ENCODE measurements around the gene CST11. TPM values are rescaled to one million over a fixed set of nuclear protein-coding genes. Genes with fewer than 3 reads are reported as not detected.
"Not testable (repeated sequence)": the region's sequence is repeated elsewhere in the genome, so short reads cannot be mapped to it uniquely, and the experiment has no call there.

Gene CST11
- total RNA-seq, 1 donor: not detected

DNA sequence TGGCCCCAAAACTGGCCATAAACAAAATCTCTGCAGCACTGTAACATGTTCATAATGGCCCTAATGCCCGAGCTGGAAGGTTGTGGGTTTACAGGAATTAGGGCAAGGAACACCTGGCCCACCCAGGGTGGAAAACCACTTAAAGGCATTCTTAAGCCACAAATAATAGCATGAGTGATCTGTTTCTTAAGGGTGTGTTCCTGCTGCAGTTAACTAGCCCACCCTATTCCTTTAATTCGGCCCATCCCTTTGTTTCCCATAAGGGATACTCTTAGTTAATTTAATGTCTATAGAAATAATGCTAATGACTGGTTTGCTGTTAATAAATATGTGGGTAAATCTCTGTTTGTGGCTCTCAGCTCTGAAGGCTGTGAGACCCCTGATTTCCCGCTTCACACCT is 14.3 kb upstream of the CST11 start:
- H3K27me3 ChIP-seq (ENCODE audit: insufficient read depth, low read length); H3K9me3 ChIP-seq (ENCODE audit: low read depth, low read length); H3K4me1 ChIP-seq (ENCODE audit: insufficient read depth, low read length); H3K4me3 ChIP-seq (ENCODE audit: low read length): not testable (repeated sequence)

DNA sequence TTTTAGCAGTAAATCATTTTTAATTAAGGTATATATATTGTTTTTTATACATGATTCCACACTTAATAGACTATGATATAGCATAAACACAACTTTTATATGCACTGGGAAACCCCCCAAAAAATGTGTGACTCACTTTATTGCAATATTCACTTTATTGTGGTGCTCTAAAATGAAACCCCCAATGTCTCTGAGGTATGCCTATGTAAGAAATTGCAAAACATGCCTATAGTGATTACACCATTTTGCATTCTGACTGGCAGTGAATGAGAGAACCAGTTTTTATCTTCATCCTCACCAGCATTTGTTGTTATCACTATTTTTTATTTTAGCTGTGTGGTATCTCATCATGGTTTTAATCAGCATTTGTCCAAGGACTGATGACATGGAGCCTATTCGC is 8.5 kb upstream of the CST11 start:
- Histone ChIP-seq H3K4me3 (ENCODE audit: low read length) (no peak overlapping the region), H3K27me3 (ENCODE audit: insufficient read depth, low read length) (no peaks in the 10 kb centered on the region), H3K9me3 (ENCODE audit: low read depth, low read length) (no peaks in the 10 kb centered on the region), H3K4me1 (ENCODE audit: insufficient read depth, low read length) (peaks cover 9% of the 10 kb centered on the region)

- H3K9me3 ChIP-seq (ENCODE audit: low read depth, low read length): no peaks in the 10 kb centered on the region
- H3K4me3 ChIP-seq (ENCODE audit: low read length): no peak overlapping the region
- H3K27me3 ChIP-seq (ENCODE audit: insufficient read depth, low read length): no peaks in the 10 kb centered on the region
- H3K4me1 ChIP-seq (ENCODE audit: insufficient read depth, low read length): peaks cover 13% of the 10 kb centered on the region
Observed at GRCh38 chr20:23459461-23460150, 6.9 kb upstream of the CST11 start.

DNA sequence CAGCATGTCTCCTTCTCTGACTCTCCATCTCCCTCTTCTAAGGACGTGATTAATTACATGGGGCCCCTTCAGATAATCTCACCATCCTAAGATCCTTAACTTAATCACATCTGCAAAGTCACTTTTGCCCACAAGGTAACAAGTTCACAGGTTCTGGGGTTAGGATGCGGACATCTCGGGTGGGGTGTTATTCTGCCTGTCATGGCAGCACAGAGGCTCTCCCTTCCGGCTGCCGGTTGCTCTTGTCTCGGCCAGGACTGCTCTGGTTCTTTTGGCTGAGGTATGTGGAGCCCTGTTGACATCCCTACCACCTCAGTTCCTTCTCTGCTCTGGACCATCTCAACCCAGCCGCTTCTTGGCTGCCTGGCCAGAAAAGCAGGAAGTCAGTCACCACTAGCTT is 4.2 kb upstream of the CST11 start:
- Histone ChIP-seq H3K27me3 (ENCODE audit: insufficient read depth, low read length) (no peaks in the 10 kb centered on the region), H3K4me1 (ENCODE audit: insufficient read depth, low read length) (peaks cover 13% of the 10 kb centered on the region), H3K4me3 (ENCODE audit: low read length) (no peak overlapping the region), H3K9me3 (ENCODE audit: low read depth, low read length) (no peaks in the 10 kb centered on the region)

DNA sequence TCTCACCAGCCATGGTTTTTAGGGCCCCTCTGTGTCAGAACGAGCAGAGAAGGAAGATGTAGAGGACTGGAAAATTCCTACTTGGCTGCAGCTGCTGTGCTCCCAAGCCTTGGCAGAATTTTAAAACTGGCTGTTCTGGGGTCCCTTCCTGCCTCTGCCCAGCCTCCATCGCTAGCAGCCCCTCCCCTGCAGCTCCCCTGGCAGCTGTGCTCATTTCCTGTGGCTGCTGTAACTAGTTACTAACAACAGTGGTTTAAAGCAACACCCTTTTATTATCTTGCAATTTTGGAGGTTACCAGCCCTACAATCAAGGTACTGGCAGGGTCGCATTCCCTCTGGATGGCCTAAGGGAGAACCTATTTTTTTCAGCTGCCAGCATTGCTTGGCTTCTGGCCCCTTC is 3.7 kb upstream of the CST11 start:
- H3K27me3 ChIP-seq (ENCODE audit: insufficient read depth, low read length): no peaks in the 10 kb centered on the region
- H3K9me3 ChIP-seq (ENCODE audit: low read depth, low read length): no peaks in the 10 kb centered on the region
- H3K4me1 ChIP-seq (ENCODE audit: insufficient read depth, low read length): peaks cover 13% of the 10 kb centered on the region
- H3K4me3 ChIP-seq (ENCODE audit: low read length): no peak overlapping the region

- H3K4me3 ChIP-seq (ENCODE audit: low read length): no peak overlapping the region
- H3K27me3 ChIP-seq (ENCODE audit: insufficient read depth, low read length): no peaks in the 10 kb centered on the region
- peaks cover 13% of the 10 kb centered on the region for H3K4me1 ChIP-seq (ENCODE audit: insufficient read depth, low read length)
- H3K9me3 ChIP-seq (ENCODE audit: low read depth, low read length): no peaks in the 10 kb centered on the region
Observed at GRCh38 chr20:23455639-23456038, 3.0 kb upstream of the CST11 start.

DNA sequence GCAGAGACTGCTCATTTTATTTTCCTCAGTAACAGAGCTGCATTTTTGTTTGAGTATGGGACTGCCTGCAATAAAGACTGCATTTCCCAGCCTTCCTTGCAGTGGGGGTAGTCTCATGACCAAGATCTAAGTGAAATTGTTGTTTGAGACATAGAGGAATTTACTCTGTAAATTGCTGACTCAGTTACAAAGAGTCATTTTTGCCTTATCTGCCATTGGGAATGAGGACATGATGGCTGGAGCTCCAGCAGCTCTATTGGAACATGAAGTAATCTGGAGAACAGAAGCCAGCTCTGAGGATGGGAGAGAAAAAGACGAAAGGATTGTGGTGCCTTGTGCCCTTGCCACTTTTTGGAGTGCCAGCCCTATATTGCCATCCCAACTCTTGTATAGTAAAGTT is 2.1 kb upstream of the CST11 start:
- no peaks in the 10 kb centered on the region for H3K9me3 ChIP-seq (ENCODE audit: low read depth, low read length)
- H3K27me3 ChIP-seq (ENCODE audit: insufficient read depth, low read length): no peaks in the 10 kb centered on the region
- H3K4me1 ChIP-seq (ENCODE audit: insufficient read depth, low read length): peaks cover 13% of the 10 kb centered on the region
- H3K4me3 ChIP-seq (ENCODE audit: low read length): no peak overlapping the region

DNA sequence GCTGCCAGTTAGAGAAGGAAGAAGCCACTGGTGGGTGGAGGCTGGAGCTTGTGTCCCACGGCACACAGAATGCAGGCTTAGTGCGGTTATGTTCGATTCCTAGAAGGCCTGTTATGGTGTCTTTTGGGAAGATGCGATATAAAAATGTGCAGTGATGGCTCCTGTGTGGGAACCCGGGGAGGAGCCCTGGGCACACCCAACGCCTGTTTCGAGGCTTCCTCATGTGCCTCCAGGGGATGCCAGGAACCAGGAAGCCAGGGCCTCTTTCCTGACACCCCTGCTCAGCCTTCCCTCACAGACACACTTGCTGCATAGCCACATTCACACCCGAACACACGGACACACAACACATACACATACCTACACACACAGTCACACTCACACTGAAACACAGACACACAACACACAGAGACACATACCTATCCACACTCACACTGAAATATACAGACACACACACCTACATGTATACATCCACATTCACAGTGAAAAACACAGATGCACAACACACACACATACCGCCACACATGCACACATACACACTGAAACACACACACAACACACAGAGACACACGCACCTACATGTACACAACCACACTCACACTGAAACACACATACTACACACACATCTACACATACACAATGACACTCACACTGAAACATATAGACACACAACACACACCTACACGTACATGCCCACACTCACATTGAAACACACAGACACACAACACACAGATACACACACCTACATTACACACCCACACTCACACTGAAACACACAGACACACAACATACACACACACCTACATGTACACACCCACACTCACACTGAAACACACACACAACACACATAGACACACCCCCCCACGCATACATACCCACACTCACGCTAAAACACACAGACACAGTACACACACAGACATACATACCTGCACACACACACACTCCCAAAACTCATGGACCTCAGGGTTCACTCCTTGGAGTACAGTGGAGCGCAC is 1.2 kb upstream of the CST11 start:
- Histone ChIP-seq H3K4me1 (ENCODE audit: insufficient read depth, low read length) (peaks cover 13% of the 10 kb centered on the region), H3K27me3 (ENCODE audit: insufficient read depth, low read length) (no peaks in the 10 kb centered on the region), H3K9me3 (ENCODE audit: low read depth, low read length) (no peaks in the 10 kb centered on the region), H3K4me3 (ENCODE audit: low read length) (no peak overlapping the region)

DNA sequence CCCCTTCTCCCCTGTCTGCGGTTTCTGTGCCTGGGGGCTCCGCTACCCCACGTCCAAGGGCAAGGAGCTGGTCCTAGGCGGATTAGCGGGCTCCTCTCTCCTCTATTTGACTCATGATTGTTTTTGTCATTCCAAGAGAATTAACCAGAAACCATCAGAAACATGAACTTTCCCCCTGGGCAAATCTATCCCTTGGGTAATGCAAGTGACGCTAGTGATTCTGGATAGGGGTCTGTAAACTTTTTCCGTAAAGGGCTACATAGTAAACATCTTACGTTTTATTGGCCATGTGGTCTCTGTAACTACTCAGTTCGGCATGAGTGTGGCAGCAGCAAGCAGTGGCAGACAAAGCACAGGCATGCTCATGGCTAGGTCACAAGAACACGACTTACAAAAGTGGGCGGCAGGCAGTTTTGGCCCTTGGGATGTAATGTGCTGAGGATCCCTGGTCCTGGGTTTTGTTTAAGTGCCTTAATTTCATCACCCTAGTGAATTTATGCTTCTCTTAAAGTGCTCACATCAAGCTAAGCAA is 654 bp downstream of the CST11 start:
- Histone ChIP-seq H3K9me3 (ENCODE audit: low read depth, low read length) (no peaks in the 10 kb centered on the region), H3K4me1 (ENCODE audit: insufficient read depth, low read length) (peaks cover 12% of the 10 kb centered on the region), H3K4me3 (ENCODE audit: low read length) (no peak overlapping the region), H3K27me3 (ENCODE audit: insufficient read depth, low read length) (no peaks in the 10 kb centered on the region)

- H3K4me1 ChIP-seq (ENCODE audit: insufficient read depth, low read length): peaks cover 1% of the 10 kb centered on the region
- no peaks in the 10 kb centered on the region for H3K9me3 ChIP-seq (ENCODE audit: low read depth, low read length)
Observed at GRCh38 chr20:23450877-23451276, 1.8 kb downstream of the CST11 start.

GRCh38 chr20:23449421-23449820 is 3.3 kb downstream of the CST11 start:
- Histone ChIP-seq H3K4me1 (ENCODE audit: insufficient read depth, low read length) (no peaks in the 10 kb centered on the region), H3K4me3 (ENCODE audit: low read length) (no peak overlapping the region), H3K9me3 (ENCODE audit: low read depth, low read length) (no peaks in the 10 kb centered on the region), H3K27me3 (ENCODE audit: insufficient read depth, low read length) (no peaks in the 10 kb centered on the region)

More at GRCh38 chr20:23450877-23451276, 1.8 kb downstream of the CST11 start:
- no peaks in the 10 kb centered on the region for H3K27me3 ChIP-seq (ENCODE audit: insufficient read depth, low read length)
- H3K4me3 ChIP-seq (ENCODE audit: low read length): no peak overlapping the region

DNA sequence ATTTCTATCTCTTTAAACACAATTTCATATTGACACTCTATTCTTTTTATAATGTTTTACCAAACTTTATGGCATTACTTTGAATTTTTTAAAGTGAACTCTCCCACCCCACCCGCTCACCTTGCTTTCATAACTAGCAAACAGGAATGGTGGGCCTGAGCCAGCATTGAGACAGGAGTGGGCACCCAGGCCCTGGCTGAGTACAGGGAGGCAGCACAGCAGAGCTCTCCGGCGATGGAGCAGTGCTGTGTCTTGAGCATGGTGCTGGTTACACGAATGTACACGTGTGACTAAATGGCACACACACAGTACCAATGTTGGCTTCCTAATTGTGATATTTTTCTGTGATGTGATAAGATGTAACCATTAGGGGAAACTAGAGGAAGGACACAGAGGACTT is 4.5 kb downstream of the CST11 start:
- Histone ChIP-seq H3K4me1 (ENCODE audit: insufficient read depth, low read length) (no peaks in the 10 kb centered on the region), H3K27me3 (ENCODE audit: insufficient read depth, low read length) (no peaks in the 10 kb centered on the region), H3K9me3 (ENCODE audit: low read depth, low read length) (no peaks in the 10 kb centered on the region)

GRCh38 chr20:23446505-23446904 is 6.2 kb downstream of the CST11 start:
- Histone ChIP-seq H3K27me3 (ENCODE audit: insufficient read depth, low read length) (no peaks in the 10 kb centered on the region), H3K9me3 (ENCODE audit: low read depth, low read length) (no peaks in the 10 kb centered on the region), H3K4me1 (ENCODE audit: insufficient read depth, low read length) (no peaks in the 10 kb centered on the region), H3K4me3 (ENCODE audit: low read length) (no peak overlapping the region)

More for the DNA sequence above, 4.5 kb downstream of the CST11 start:
- no peak overlapping the region for H3K4me3 ChIP-seq (ENCODE audit: low read length)

GRCh38 chr20:23445596-23446217 is 7.0 kb downstream of the CST11 start:
- Histone ChIP-seq H3K27me3 (ENCODE audit: insufficient read depth, low read length) (no peaks in the 10 kb centered on the region), H3K4me1 (ENCODE audit: insufficient read depth, low read length) (no peaks in the 10 kb centered on the region)

GRCh38 chr20:23444859-23445258 is 7.8 kb downstream of the CST11 start:
- Histone ChIP-seq H3K4me1 (ENCODE audit: insufficient read depth, low read length) (no peaks in the 10 kb centered on the region), H3K4me3 (ENCODE audit: low read length) (no peak overlapping the region), H3K9me3 (ENCODE audit: low read depth, low read length) (no peaks in the 10 kb centered on the region), H3K27me3 (ENCODE audit: insufficient read depth, low read length) (no peaks in the 10 kb centered on the region)

More at GRCh38 chr20:23445596-23446217, 7.0 kb downstream of the CST11 start:
- Histone ChIP-seq H3K9me3 (ENCODE audit: low read depth, low read length) (no peaks in the 10 kb centered on the region), H3K4me3 (ENCODE audit: low read length) (no peak overlapping the region)
